ENCODE results near the gene PEPD.

- TF ChIP-seq CTCF (IDR thresholded peaks at IDR 0.05) (no peak), POLR2A (IDR thresholded peaks at IDR 0.05) (no peak)
Observed at GRCh38 chr19:33412601-33413425, 108.8 kb downstream of the PEPD start.

Measured in transverse colon (tissue), 3 donors.